Endothelial cell of umbilical vein (primary cell): Measurements from ENCODE around the gene PLCXD3. TPM values are rescaled to one million over a fixed set of nuclear protein-coding genes. Genes with fewer than 3 reads are reported as not detected.
A peak's percentile ranks its signal among the peaks of the same experiment; 100 is the strongest.

Source experiments
- BruUV-seq: library from RNA; stranded (reverse); fragments of 400-500 nt; replicated peaks from 2 replicates; lab custom pipeline; 2021; lab: Mats Ljungman, UMichigan
- CTCF ChIA-PET: fragments of 300-600, 350-600 bp; sonication (Branson Sonifier 250); formaldehyde crosslinking; loops from one replicate; lab custom pipeline; 2021; ENCODE audit warnings: antibody characterized with exemption, inconsistent platforms; lab: Charles Lee
- POLR2A ChIA-PET: fragments of 300-600, 350-600 bp; sonication (Branson Sonifier 250); formaldehyde crosslinking; loops from one replicate; lab custom pipeline; 2021; ENCODE audit warnings: antibody characterized with exemption, inconsistent platforms; lab: Charles Lee
- DNase-seq: peaks from one replicate; pipeline ENCODE4 v3.0.0-alpha.2; 2011; ENCODE audit warnings: low read depth, low spot score
- FAIRE-seq: peaks from 2 replicates; lab custom pipeline; 2011; peaks lifted over from hg19 to GRCh38; lab: Jason Lieb, UNC
- H2AFZ ChIP-seq: 2 replicates; pipeline ENCODE4 v1.6.0; 2012; ENCODE audit warnings: low read depth, low read length, control low read depth, inconsistent platforms
- H3K27ac ChIP-seq: 2 replicates; pipeline ENCODE4 v1.5.1; 2011; ENCODE audit warnings: low read depth, mild to moderate bottlenecking, control low read depth, low read length, moderate library complexity; ENCODE audit not compliant: insufficient read depth
- H3K27me3 ChIP-seq, 2 experiments: 2 replicates each; pipeline versions ENCODE4 v1.6.0 to v1.6.1; 2011; ENCODE audit warnings: low read length in 2 of 2, mixed read lengths in 1 of 2; ENCODE audit not compliant: control insufficient read depth in 2 of 2, insufficient read depth in 2 of 2
- H3K36me3 ChIP-seq, 2 experiments: 2 replicates in 1 of 2; 3 replicates in 1 of 2; pipeline ENCODE4 v1.5.1; 2011; ENCODE audit warnings: low read length in 2 of 2, mild to moderate bottlenecking in 1 of 2, moderate library complexity in 1 of 2; ENCODE audit not compliant: control insufficient read depth in 2 of 2, insufficient read depth in 2 of 2; ENCODE audit errors: extremely low read depth in 1 of 2
- H3K4me1 ChIP-seq: 3 replicates; pipeline ENCODE4 v1.5.1; 2011; ENCODE audit warnings: mild to moderate bottlenecking, low read length; ENCODE audit not compliant: control insufficient read depth, insufficient read depth; ENCODE audit errors: extremely low read depth
- H3K4me2 ChIP-seq: 2 replicates; pipeline ENCODE4 v1.6.1; 2011; ENCODE audit warnings: low read length, control low read depth, mixed read lengths; ENCODE audit not compliant: insufficient read depth
- H3K4me3 ChIP-seq, 3 experiments: fragments of 200-600 bp in 1 of 3; sonication (generic), shearing (Covaris generic) in 1 of 3; replicated peaks in 1 of 3; 2 replicates each; pipeline ENCODE4 v1.5.1; 2011 to 2016; ENCODE audit warnings: control low read depth in 3 of 3, low read length in 3 of 3, mild to moderate bottlenecking in 2 of 3, inconsistent platforms in 1 of 3, low read depth in 1 of 3, moderate library complexity in 1 of 3; ENCODE audit not compliant: insufficient read depth in 1 of 3
- H3K79me2 ChIP-seq: 2 replicates; pipeline ENCODE4 v1.6.0; 2012; ENCODE audit warnings: low read length, inconsistent platforms; ENCODE audit not compliant: control insufficient read depth, insufficient read depth
- H3K9ac ChIP-seq: replicated peaks from 2 replicates; pipeline ENCODE3; 2011; ENCODE audit warnings: low read length, control low read depth; ENCODE audit not compliant: insufficient read depth; ENCODE audit errors: extremely low read depth
- H3K9me1 ChIP-seq: replicated peaks from 3 replicates; pipeline ENCODE4 v1.6.0; 2011; ENCODE audit warnings: mild to moderate bottlenecking, low read length; ENCODE audit not compliant: control insufficient read depth, insufficient read depth; ENCODE audit errors: extremely low read depth
- H3K9me3 ChIP-seq: replicated peaks from 2 replicates; pipeline ENCODE4 v1.5.1; 2012; ENCODE audit warnings: low read length, inconsistent platforms; ENCODE audit not compliant: control insufficient read depth, insufficient read depth
- H4K20me1 ChIP-seq: replicated peaks from 2 replicates; pipeline ENCODE3; 2011; ENCODE audit warnings: mild to moderate bottlenecking, low read length; ENCODE audit not compliant: control insufficient read depth, insufficient read depth; ENCODE audit errors: extremely low read depth
- FOS ChIP-seq: IDR thresholded peaks from 2 replicates; pipeline ENCODE4 v1.6.1; 2011; ENCODE audit warnings: mild to moderate bottlenecking, low read length, moderate library complexity, borderline replicate concordance; ENCODE audit not compliant: insufficient read depth
- dilution Hi-C: fragments of 300-500 bp; cut with MboI; formaldehyde crosslinking; loops from one replicate; pipeline ENCODE4 v1.15.0; 2019; ENCODE audit warnings: low sequenced_read_pairs; ENCODE audit not compliant: extremely low pct_ligation_motif_present
- intact Hi-C: fragments of 100-400 bp; cut with micrococcal nuclease; formaldehyde crosslinking; loops from one replicate; pipeline ENCODE4 v1.10.0; 2022
- polyA plus RNA-seq, 4 experiments: library from polyadenylated mRNA; depleted of rRNA in 3 of 4; stranded (reverse) in 3 of 4; unstranded in 1 of 4; fragments of >200 nt; gene quantifications; 2 replicates each; pipeline versions ENCODE4 v1.2.1 to v1.2.3, GENCODE V29; 2011 to 2012; ENCODE audit warnings: missing spikeins in 1 of 4
- total RNA-seq: library from RNA; stranded (reverse); gene quantifications from 2 replicates; pipeline ENCODE4 v1.2.3, GENCODE V29; 2021
- TF ChIP-seq, protein P1 (sequence below), 2 donors: IDR thresholded peaks; 1 replicate in 1 of 2; 2 replicates in 1 of 2; pipeline ENCODE4 v1.5.1; 2011; ENCODE audit warnings: low read length in 2 of 2, mild to moderate bottlenecking in 2 of 2, moderate library complexity in 2 of 2, control low read depth in 1 of 2, inconsistent platforms in 1 of 2, low read depth in 1 of 2; ENCODE audit not compliant: insufficient read depth in 1 of 2; ENCODE audit errors: extremely low read depth in 1 of 2

The PLCXD3 gene
- total and polyA plus RNA-seq, 2 donors (not counting 3 experiments of a cell fraction or from before 2014, with no cell fraction given) = not detected

GRCh38 chr5:41414598-41414997 lies 95.8 kb downstream of the PLCXD3 start:
- no peak for FAIRE-seq
- H3K9ac ChIP-seq = no peak overlapping the region
- H3K27ac ChIP-seq = no peak overlapping the region
- BruUV-seq = no TSS peak
- no peaks in the 10 kb centered on the region for H3K27me3 ChIP-seq
- POLR2A ChIA-PET = no interaction called here
- H3K4me1 ChIP-seq = no peaks in the 10 kb centered on the region
- CTCF ChIA-PET = no interaction called here
- H4K20me1 ChIP-seq = no peaks in the 10 kb centered on the region
- H3K9me1 ChIP-seq = no peaks in the 10 kb centered on the region
- H3K4me3 ChIP-seq = no peak overlapping the region
- dilution Hi-C loops (no loop called here), intact Hi-C loops (no loop called here)
- peak; percentile 24 for DNase-seq
- H3K4me2 ChIP-seq = no peak overlapping the region
- no peaks in the 10 kb centered on the region for H3K79me2 ChIP-seq
- no peaks in the 10 kb centered on the region for H3K36me3 ChIP-seq
- TF ChIP-seq, protein P1, sequence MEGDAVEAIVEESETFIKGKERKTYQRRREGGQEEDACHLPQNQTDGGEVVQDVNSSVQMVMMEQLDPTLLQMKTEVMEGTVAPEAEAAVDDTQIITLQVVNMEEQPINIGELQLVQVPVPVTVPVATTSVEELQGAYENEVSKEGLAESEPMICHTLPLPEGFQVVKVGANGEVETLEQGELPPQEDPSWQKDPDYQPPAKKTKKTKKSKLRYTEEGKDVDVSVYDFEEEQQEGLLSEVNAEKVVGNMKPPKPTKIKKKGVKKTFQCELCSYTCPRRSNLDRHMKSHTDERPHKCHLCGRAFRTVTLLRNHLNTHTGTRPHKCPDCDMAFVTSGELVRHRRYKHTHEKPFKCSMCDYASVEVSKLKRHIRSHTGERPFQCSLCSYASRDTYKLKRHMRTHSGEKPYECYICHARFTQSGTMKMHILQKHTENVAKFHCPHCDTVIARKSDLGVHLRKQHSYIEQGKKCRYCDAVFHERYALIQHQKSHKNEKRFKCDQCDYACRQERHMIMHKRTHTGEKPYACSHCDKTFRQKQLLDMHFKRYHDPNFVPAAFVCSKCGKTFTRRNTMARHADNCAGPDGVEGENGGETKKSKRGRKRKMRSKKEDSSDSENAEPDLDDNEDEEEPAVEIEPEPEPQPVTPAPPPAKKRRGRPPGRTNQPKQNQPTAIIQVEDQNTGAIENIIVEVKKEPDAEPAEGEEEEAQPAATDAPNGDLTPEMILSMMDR (IDR thresholded peaks at IDR 0.05; ENCODE audit: extremely low read depth in 1 of 2, insufficient read depth in 1 of 2, low read depth in 1 of 2, low read length in 2 of 2) = no peak
- TF ChIP-seq FOS = peak; percentile 46
- H3K9me3 ChIP-seq = no peaks in the 10 kb centered on the region
- no peak overlapping the region for H2AFZ ChIP-seq

DNA sequence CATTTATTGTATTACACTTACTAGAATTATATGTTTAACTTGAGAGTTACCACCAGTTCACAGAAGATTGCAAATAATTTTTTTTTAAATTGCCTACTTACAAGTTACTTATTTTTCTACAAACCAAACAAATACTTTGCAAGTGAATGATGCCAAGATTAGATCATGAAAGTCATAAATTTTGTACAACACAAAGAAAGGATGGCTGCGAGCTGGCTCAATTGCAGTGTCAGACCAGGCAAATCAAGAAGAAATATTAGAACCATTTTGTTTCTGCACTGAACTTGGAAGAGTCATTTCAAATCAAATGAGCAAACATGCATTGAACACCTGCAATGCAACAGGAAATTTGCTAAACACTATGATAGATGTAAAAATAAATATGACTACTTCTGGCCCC lies 97.3 kb downstream of the PLCXD3 start:
- POLR2A ChIA-PET = no interaction called here
- no peaks in the 10 kb centered on the region for H3K27me3 ChIP-seq
- FAIRE-seq (no peak), DNase-seq (no peak)
- H3K9ac ChIP-seq = no peak overlapping the region
- TF ChIP-seq, protein P1 (IDR thresholded peaks at IDR 0.05; ENCODE audit: extremely low read depth in 1 of 2, insufficient read depth in 1 of 2, low read depth in 1 of 2, low read length in 2 of 2) = no peak
- BruUV-seq = no TSS peak
- no peak overlapping the region for H3K27ac ChIP-seq
- no peaks in the 10 kb centered on the region for H3K4me1 ChIP-seq
- no peaks in the 10 kb centered on the region for H4K20me1 ChIP-seq
- no peak overlapping the region for H2AFZ ChIP-seq
- no peaks in the 10 kb centered on the region for H3K9me1 ChIP-seq
- intact Hi-C loops (no loop called here), dilution Hi-C loops (no loop called here)
- no peaks in the 10 kb centered on the region for H3K36me3 ChIP-seq
- H3K79me2 ChIP-seq = no peaks in the 10 kb centered on the region
- H3K4me3 ChIP-seq = no peak overlapping the region
- CTCF ChIA-PET = no interaction called here
- no peaks in the 10 kb centered on the region for H3K9me3 ChIP-seq
- H3K4me2 ChIP-seq = no peak overlapping the region
